Common myeloid progenitor, CD34-positive (primary cell): ENCODE measurements around the gene ZBTB16.

Experiments
- CTCF ChIA-PET: fragments of 350-600 bp; sonication (Branson Sonifier 250); formaldehyde crosslinking; loops from one replicate; lab custom pipeline; 2021; ENCODE audit warnings: antibody characterized with exemption; lab: Charles Lee
- POLR2A ChIA-PET: fragments of 350-600 bp; sonication (Branson Sonifier 250); formaldehyde crosslinking; loops from one replicate; lab custom pipeline; 2021; ENCODE audit warnings: antibody characterized with exemption; lab: Charles Lee
- DNase-seq, 3 donors: peaks; one replicate each; pipeline versions ENCODE4 v3.0.0 to v3.0.0-alpha.2; 2013
- H3K27ac ChIP-seq, 2 experiments: 1 replicate in 1 of 2; 2 replicates in 1 of 2; pipeline ENCODE4 v1.7.0; 2013; ENCODE audit warnings: inconsistent platforms in 2 of 2, low read length in 2 of 2, mild to moderate bottlenecking in 2 of 2, low read depth in 1 of 2, moderate library complexity in 1 of 2; ENCODE audit not compliant: severe bottlenecking in 2 of 2, insufficient read depth in 1 of 2, poor library complexity in 1 of 2
- H3K27me3 ChIP-seq, 5 experiments: replicated peaks in 2 of 5; 1 replicate in 3 of 5; 2 replicates in 2 of 5; pipeline versions ENCODE4 v1.6.1 to v1.7.0; 2013; ENCODE audit warnings: low read length in 4 of 5, mild to moderate bottlenecking in 2 of 5, moderate library complexity in 2 of 5, inconsistent platforms in 1 of 5; ENCODE audit not compliant: insufficient read depth in 5 of 5, control insufficient read depth in 4 of 5
- H3K36me3 ChIP-seq, 4 experiments: 1 replicate in 2 of 4; 2 replicates in 2 of 4; pipeline versions ENCODE4 v1.6.1 to v1.7.0; 2013; ENCODE audit warnings: low read length in 3 of 4, control low read depth in 1 of 4, mild to moderate bottlenecking in 1 of 4; ENCODE audit not compliant: control insufficient read depth in 4 of 4, insufficient read depth in 4 of 4
- H3K4me1 ChIP-seq, 4 experiments: 1 replicate in 3 of 4; 2 replicates in 1 of 4; pipeline versions ENCODE4 v1.6.1 to v1.7.1; 2013; ENCODE audit warnings: low read length in 3 of 4, mild to moderate bottlenecking in 3 of 4, control low read depth in 1 of 4, inconsistent platforms in 1 of 4, moderate library complexity in 1 of 4; ENCODE audit not compliant: control insufficient read depth in 4 of 4, insufficient read depth in 4 of 4; ENCODE audit errors: control extremely low read depth in 1 of 4
- H3K4me3 ChIP-seq, 7 experiments: 1 replicate in 4 of 7; 2 replicates in 3 of 7; pipeline versions ENCODE4 v1.5.1 to v1.7.0; 2013; ENCODE audit warnings: mild to moderate bottlenecking in 7 of 7, low read length in 6 of 7, moderate library complexity in 6 of 7, inconsistent platforms in 2 of 7, low read depth in 2 of 7, control low read depth in 1 of 7; ENCODE audit not compliant: insufficient read depth in 4 of 7, control insufficient read depth in 1 of 7; ENCODE audit errors: extremely low read depth in 1 of 7
- H3K9me3 ChIP-seq, 5 experiments: 1 replicate in 4 of 5; 2 replicates in 1 of 5; pipeline versions ENCODE4 v1.6.1 to v1.7.1; 2013; ENCODE audit warnings: low read length in 4 of 5, mild to moderate bottlenecking in 2 of 5, inconsistent platforms in 1 of 5, low read depth in 1 of 5, moderate library complexity in 1 of 5; ENCODE audit not compliant: control insufficient read depth in 4 of 5, insufficient read depth in 2 of 5; ENCODE audit errors: control extremely low read depth in 1 of 5
- WGBS: methylation state at CpG from one replicate; pipeline ENCODE4 v1.1.5; 2013; ENCODE audit not compliant: insufficient coverage; 5-methylcytosine and 5-hydroxymethylcytosine counted together

The ZBTB16 gene

DNA sequence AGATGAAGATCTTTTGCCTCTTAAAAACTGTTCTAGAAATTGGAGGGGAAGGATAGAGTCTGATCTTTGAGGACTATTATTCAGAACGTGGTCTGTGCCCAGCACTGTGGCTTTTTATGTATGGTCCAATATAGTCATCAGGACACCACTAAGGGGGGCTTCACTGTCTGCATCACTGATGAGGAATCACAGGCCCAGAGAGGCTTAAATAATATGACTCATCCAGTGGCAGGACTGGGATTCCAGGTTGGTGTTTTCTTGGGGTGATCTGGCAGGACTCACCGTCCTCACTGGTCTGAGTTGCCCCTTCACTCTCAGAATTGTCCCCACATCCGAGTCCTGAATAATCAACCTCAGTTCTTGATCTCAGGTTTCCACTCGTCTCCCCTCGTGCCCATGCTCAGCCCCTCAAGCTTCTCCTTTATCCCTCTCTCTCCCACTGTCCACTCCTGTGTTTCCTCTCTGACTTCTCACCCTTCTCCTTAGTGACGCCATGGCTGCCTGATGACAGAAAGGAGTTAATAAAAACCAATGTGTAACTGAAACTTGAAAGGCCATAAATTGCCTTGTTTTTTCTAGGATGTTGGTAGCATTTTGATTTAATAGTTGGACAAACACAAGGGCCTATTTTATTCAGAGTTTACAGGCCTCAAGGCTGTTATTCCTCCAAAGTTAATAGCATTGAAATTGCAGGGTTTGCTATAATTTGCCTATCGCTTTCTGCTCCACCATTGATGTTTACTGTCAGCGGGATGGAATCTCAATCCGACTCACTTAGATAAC lies 141.0 kb downstream of the ZBTB16 start:
- CTCF ChIA-PET: interaction anchor here (0.7 kb wide), 1 partner anchor 162 kb away, joined by 3 read pairs; no protein-coding TSS in a partner anchor
- no peak for DNase-seq
- no peak overlapping the region for H3K4me3 ChIP-seq
- WGBS: 93% methylated on average over 6 of the region's 9 CpGs
- H3K4me1 ChIP-seq: peaks cover 0 to 5% (median 4%) of the 10 kb centered on the region in 4 experiments
- peaks cover 0 to 10% (median 0%) of the 10 kb centered on the region in 4 experiments for H3K36me3 ChIP-seq
- no peaks in the 10 kb centered on the region for H3K27me3 ChIP-seq
- H3K27ac ChIP-seq: no peak overlapping the region
- POLR2A ChIA-PET: interaction anchor here (0.6 kb wide), 1 partner anchor 19 kb away, joined by 5 read pairs; no protein-coding TSS in a partner anchor
- H3K9me3 ChIP-seq: no peaks in the 10 kb centered on the region

DNA sequence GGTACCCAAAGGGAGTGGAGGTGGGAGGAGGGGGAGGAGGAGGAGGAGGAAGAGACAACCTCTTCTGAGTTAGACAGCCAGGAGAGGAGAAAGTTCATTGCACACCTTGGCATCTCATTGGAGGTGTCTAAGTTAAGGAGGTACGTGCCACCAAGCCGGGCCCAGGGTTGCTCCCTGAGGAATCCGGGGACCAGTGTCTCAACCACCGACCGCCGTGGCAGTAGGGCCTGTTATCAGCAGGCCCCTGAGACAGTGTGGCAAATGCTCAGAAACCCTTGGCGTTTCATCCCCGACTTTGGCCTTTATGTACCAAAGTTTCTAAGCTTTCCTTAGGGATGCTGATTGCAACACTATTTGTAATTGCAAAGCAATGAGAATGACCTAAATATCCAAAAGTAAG lies 141.7 kb downstream of the ZBTB16 start:
- 97% methylated on average over 7 of the region's 8 CpGs for WGBS
- POLR2A ChIA-PET: no interaction called here
- CTCF ChIA-PET: interaction anchor here (0.9 kb wide), 1 partner anchor 15 kb away, joined by 3 read pairs; no protein-coding TSS in a partner anchor

DNA sequence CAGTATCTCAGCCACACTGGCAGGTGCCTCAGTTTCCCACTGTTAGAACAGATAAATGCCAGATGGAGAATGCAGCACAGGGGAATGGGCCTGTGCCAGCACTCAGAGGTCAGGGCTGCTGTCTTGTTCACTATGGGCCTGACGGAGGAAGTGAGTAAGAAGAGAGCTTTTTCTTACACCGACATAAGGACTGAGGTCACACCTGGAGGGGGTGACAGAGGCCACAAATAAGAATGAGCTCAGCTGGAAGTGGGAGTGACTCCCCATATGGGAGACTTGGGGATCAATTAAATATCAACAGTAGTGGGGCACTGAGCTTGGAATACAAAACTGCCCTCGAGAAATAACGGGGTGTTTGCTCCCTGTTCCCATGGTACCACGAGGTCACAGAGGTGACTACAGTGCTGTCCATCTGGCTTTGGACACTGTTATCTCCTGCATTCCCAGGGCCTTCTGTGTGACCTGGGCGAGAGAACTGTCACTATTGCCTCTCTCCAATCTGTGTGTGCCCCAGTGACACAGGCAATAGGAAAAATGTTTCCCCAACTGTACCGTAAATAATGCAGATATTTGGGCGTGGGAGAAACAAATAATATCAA lies 142.6 kb downstream of the ZBTB16 start:
- H3K4me3 ChIP-seq: no peak overlapping the region
- H3K27ac ChIP-seq: no peak overlapping the region
- peaks cover 0 to 10% (median 0%) of the 10 kb centered on the region in 4 experiments for H3K36me3 ChIP-seq
- H3K27me3 ChIP-seq: no peaks in the 10 kb centered on the region
- peaks cover 0 to 5% (median 4%) of the 10 kb centered on the region in 4 experiments for H3K4me1 ChIP-seq
- WGBS: 96% methylated on average over 6 of the region's 8 CpGs
- POLR2A ChIA-PET: no interaction called here
- DNase-seq: no peak
- no peaks in the 10 kb centered on the region for H3K9me3 ChIP-seq
- CTCF ChIA-PET: interaction anchor here (0.9 kb wide), 1 partner anchor 14 kb away, joined by 3 read pairs; no protein-coding TSS in a partner anchor

More for the DNA sequence above, 141.7 kb downstream of the ZBTB16 start:
- Histone ChIP-seq H3K4me1 (peaks cover 0 to 5% (median 4%) of the 10 kb centered on the region in 4 experiments), H3K9me3 (no peaks in the 10 kb centered on the region), H3K27me3 (no peaks in the 10 kb centered on the region), H3K36me3 (peaks cover 0 to 10% (median 0%) of the 10 kb centered on the region in 4 experiments), H3K4me3 (no peak overlapping the region), H3K27ac (no peak overlapping the region)
- no peak for DNase-seq

DNA sequence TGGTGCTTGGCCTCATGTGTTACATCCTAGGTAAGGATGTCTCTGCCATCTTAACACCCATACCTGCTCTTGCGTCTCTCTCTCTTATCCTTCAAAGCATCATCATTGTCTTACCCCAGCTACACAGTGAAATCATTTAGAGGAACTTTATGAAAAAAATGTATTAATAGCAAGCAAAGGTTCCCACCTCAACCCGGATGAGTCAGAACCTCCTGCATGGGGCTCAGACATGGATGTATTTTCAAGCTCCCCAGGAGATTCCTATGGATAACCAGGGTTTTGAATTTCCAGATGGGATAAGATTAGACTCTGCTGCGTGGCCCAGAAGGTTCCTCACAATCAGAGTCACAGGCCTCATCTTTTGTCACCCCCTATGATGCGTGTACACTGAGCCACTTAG lies 147.6 kb downstream of the ZBTB16 start:
- 50% methylated on average over 2 of the region's 4 CpGs for WGBS

DNA sequence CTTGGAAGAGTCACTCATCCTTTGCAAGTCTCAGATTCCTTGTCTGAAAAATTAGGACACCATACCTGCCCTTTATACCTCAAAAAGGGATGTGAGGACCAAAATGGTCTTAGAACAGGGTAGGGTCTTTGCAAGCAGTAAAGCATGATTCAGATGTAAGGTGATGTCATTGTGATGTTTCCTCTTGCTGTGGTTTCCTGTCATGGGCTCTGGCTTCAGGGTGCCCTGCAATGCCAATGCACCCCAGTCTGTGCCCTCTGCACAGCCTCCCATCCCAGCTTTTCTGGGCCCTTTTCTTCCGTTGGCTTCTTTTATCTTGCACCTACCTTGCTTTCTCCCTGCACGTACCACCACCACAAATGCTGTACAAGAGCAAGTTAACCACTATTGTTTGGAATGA lies 148.9 kb downstream of the ZBTB16 start:
- Histone ChIP-seq H3K36me3 (peaks cover 0 to 10% (median 3%) of the 10 kb centered on the region in 4 experiments), H3K27ac (no peak overlapping the region), H3K9me3 (no peaks in the 10 kb centered on the region), H3K4me3 (no peak overlapping the region), H3K4me1 (peaks cover 6 to 17% (median 12%) of the 10 kb centered on the region in 4 experiments), H3K27me3 (no peaks in the 10 kb centered on the region)
- no CpG with 5 or more reads among the region's 2 CpGs for WGBS
- DNase-seq: peak in 2 of 3 donors; percentile 44 to 68
- ChIA-PET POLR2A (interaction anchor here (0.7 kb wide), 1 partner anchor 17 kb away, joined by 3 read pairs; no protein-coding TSS in a partner anchor), CTCF (interaction anchor here (1.1 to 1.8 kb wide), 3 partner anchors 10 to 49 kb away, joined by 3 read pairs; no protein-coding TSS in a partner anchor)

More for the DNA sequence above, 147.6 kb downstream of the ZBTB16 start:
- Histone ChIP-seq H3K4me3 (no peak overlapping the region), H3K36me3 (peaks cover 0 to 10% (median 2%) of the 10 kb centered on the region in 4 experiments), H3K27me3 (no peaks in the 10 kb centered on the region), H3K27ac (no peak overlapping the region), H3K9me3 (no peaks in the 10 kb centered on the region), H3K4me1 (peaks cover 6 to 17% (median 12%) of the 10 kb centered on the region in 4 experiments)
- ChIA-PET CTCF (interaction anchor here (1.2 to 2.1 kb wide), 6 partner anchors 10 to 180 kb away, joined by 3 to 7 read pairs (median 4); no protein-coding TSS in a partner anchor), POLR2A (no interaction called here)
- DNase-seq: no peak

DNA sequence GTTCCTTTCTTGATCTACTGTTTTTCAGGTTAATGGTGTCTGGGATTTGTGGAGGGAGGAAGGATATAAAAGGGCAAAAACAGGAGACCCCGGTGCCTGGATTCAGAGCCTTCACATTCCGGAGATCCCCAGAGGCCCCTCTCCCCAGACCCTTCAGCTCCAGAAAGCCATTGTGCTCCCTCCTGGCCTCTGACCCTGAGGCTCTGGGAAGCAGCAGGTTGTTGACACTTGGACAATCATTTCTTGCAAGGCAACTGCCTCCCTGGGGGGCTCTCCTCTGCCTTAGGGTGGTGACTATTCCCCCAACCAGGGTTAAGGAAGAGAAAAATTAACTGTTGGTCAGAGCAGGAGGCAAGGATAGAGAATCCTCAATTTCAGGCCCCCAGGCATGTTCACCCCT lies 149.8 kb downstream of the ZBTB16 start:
- Histone ChIP-seq H3K27ac (no peak overlapping the region), H3K4me3 (no peak overlapping the region), H3K9me3 (no peaks in the 10 kb centered on the region), H3K4me1 (peaks cover 6 to 19% (median 10%) of the 10 kb centered on the region in 4 experiments), H3K27me3 (no peaks in the 10 kb centered on the region), H3K36me3 (peaks cover 0 to 10% (median 3%) of the 10 kb centered on the region in 4 experiments)
- DNase-seq: no peak
- WGBS: 100% methylated on average over 2 of the region's 2 CpGs
- CTCF ChIA-PET: interaction anchor here (1.3 kb wide), 1 partner anchor 52 kb away, joined by 4 read pairs; no protein-coding TSS in a partner anchor
- POLR2A ChIA-PET: no interaction called here
